GM03348 (cell line): ENCODE measurements around the gene SFTPA2.
A peak's percentile ranks its signal among the peaks of the same experiment; 100 is the strongest.
"Not testable (repeated sequence)": the region's sequence is repeated elsewhere in the genome, so short reads cannot be mapped to it uniquely, and the experiment has no call there.

Experiments used
- DNase-seq: peaks from one replicate; pipeline ENCODE4 v3.0.0; 2012; ENCODE audit warnings: low spot score

The SFTPA2 gene

GRCh38 chr10:79511891-79512583 lies 48.2 kb downstream of the SFTPA2 start, which contains the start of gene EIF5AL1:
Gene EIF5AL1 (plus strand): TSS chr10:79512533. CDS start chr10:79512650, 117 bp downstream.
- peak; percentile 2 for DNase-seq

DNA sequence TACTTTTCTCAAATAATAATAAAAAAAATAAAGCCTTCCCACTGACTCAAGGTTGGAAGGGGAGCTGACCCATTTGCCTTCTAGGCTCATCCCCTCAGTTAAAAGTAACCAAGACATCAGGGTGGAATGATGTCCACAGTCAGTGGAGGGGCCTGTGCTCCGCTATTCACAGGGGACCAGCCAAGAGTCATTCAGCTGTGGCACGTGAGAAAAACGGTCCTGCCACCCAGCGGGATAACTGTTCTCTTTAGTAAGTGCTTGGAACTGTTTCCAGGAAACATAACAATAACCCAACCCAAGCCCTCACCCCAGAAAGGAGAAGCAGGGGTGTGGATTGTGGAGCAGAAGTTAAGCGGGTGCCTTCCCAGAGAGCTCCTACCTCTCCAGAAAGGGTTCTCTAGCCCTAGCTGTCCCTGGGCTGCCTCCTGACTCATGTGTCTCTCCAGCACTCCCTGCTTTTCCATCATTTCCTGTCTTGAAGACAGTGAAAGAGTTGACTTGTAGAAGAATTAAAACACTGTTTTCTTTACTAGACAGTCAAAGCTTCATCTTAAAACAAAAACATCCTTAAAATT lies 50.2 kb downstream of the SFTPA2 start:
- not testable (repeated sequence) for DNase-seq

- not testable (repeated sequence) for DNase-seq
Observed at GRCh38 chr10:79509306-79509933, 50.8 kb downstream of the SFTPA2 start.

GRCh38 chr10:79508245-79508644 lies 52.0 kb downstream of the SFTPA2 start:
- DNase-seq: not testable (repeated sequence)

GRCh38 chr10:79507440-79508167 lies 52.6 kb downstream of the SFTPA2 start:
- no peak for DNase-seq
